ENCODE results near the gene MAK.
"Not testable (repeated sequence)": the region's sequence is repeated elsewhere in the genome, so short reads cannot be mapped to it uniquely, and the experiment has no call there.

The MAK gene

GRCh38 chr6:10854922-10855632 lies 16.7 kb upstream of the MAK start:
- no peak overlapping the region for H3K14ac ChIP-seq (ENCODE audit: low read length)
- no peak for DNase-seq
- H4K91ac ChIP-seq (ENCODE audit: low read depth, low read length): no peak overlapping the region
- H3K4me2 ChIP-seq (ENCODE audit: low read length): no peak overlapping the region
- H3K79me2 ChIP-seq (ENCODE audit: control insufficient read depth, insufficient read depth, low read length, poor library complexity): no peaks in the 10 kb centered on the region
- no peaks in the 10 kb centered on the region for H3K79me1 ChIP-seq (ENCODE audit: low read length)
- H3K18ac ChIP-seq (ENCODE audit: low read length): no peak overlapping the region
- no CpG with 5 or more reads among the region's 7 CpGs for WGBS (ENCODE audit: extremely low coverage, insufficient coverage, insufficient read length)
- no peak overlapping the region for H2AFZ ChIP-seq (ENCODE audit: insufficient read depth, low read length, poor library complexity)
- no peak overlapping the region for H2BK12ac ChIP-seq (ENCODE audit: low read length)
- peaks cover 0 to 3% of the 10 kb centered on the region in 2 experiments for H3K4me1 ChIP-seq (ENCODE audit: control insufficient read depth in 1 of 2, insufficient read depth in 2 of 2, low read length in 2 of 2)
- no peak overlapping the region for H3K9ac ChIP-seq (ENCODE audit: low read length)
- H2AK5ac ChIP-seq (ENCODE audit: low read length): no peak overlapping the region
- H3K27me3 ChIP-seq (ENCODE audit: insufficient read depth, low read length): no peaks in the 10 kb centered on the region
- H2BK120ac ChIP-seq (ENCODE audit: insufficient read depth, low read length, poor library complexity): no peak overlapping the region
- no peak overlapping the region for H3K4me3 ChIP-seq (ENCODE audit: low read depth, low read length)
- H2BK5ac ChIP-seq (ENCODE audit: low read depth, low read length, poor library complexity): no peak overlapping the region
- H3K4ac ChIP-seq (ENCODE audit: low read depth, low read length): no peak overlapping the region
- peaks cover 4% of the 10 kb centered on the region for H3K9me3 ChIP-seq (ENCODE audit: insufficient read depth, low read depth, low read length)
- H4K12ac ChIP-seq (ENCODE audit: low read depth, low read length): no peak overlapping the region
- no peak overlapping the region for H4K8ac ChIP-seq (ENCODE audit: low read depth, low read length)
- H3K27ac ChIP-seq (ENCODE audit: low read depth, low read length): no peak overlapping the region
- no peaks in the 10 kb centered on the region for H3K36me3 ChIP-seq (ENCODE audit: control insufficient read depth in 1 of 2, insufficient read depth in 2 of 2, low read length in 2 of 2)
- no peak overlapping the region for H3K23ac ChIP-seq (ENCODE audit: low read length)

- not testable (repeated sequence) for H3K9me3 ChIP-seq (ENCODE audit: insufficient read depth, low read depth, low read length); H3K36me3 ChIP-seq (ENCODE audit: control insufficient read depth in 1 of 2, insufficient read depth in 2 of 2, low read length in 2 of 2); H3K4me1 ChIP-seq (ENCODE audit: control insufficient read depth in 1 of 2, insufficient read depth in 2 of 2, low read length in 2 of 2); H2AFZ ChIP-seq (ENCODE audit: insufficient read depth, low read length, poor library complexity); H2BK120ac ChIP-seq (ENCODE audit: insufficient read depth, low read length, poor library complexity); H3K4me3 ChIP-seq (ENCODE audit: low read depth, low read length); H4K12ac ChIP-seq (ENCODE audit: low read depth, low read length); H3K4ac ChIP-seq (ENCODE audit: low read depth, low read length); DNase-seq; H4K91ac ChIP-seq (ENCODE audit: low read depth, low read length); H3K27me3 ChIP-seq (ENCODE audit: insufficient read depth, low read length); H3K9ac ChIP-seq (ENCODE audit: low read length); H3K18ac ChIP-seq (ENCODE audit: low read length); H2BK5ac ChIP-seq (ENCODE audit: low read depth, low read length, poor library complexity); H2AK5ac ChIP-seq (ENCODE audit: low read length); H3K27ac ChIP-seq (ENCODE audit: low read depth, low read length); H3K4me2 ChIP-seq (ENCODE audit: low read length); H3K79me2 ChIP-seq (ENCODE audit: control insufficient read depth, insufficient read depth, low read length, poor library complexity); H3K79me1 ChIP-seq (ENCODE audit: low read length); H3K23ac ChIP-seq (ENCODE audit: low read length); H2BK12ac ChIP-seq (ENCODE audit: low read length); H3K14ac ChIP-seq (ENCODE audit: low read length); H4K8ac ChIP-seq (ENCODE audit: low read depth, low read length)
- no CpG with 5 or more reads among the region's 6 CpGs for WGBS (ENCODE audit: extremely low coverage, insufficient coverage, insufficient read length)
Measured at GRCh38 chr6:10853849-10854300, 15.5 kb upstream of the MAK start.

- no CpG with 5 or more reads among the region's 11 CpGs for WGBS (ENCODE audit: extremely low coverage, insufficient coverage, insufficient read length)
- H2BK12ac ChIP-seq (ENCODE audit: low read length): no peak overlapping the region
- no peak overlapping the region for H4K8ac ChIP-seq (ENCODE audit: low read depth, low read length)
- no peak for DNase-seq
- H3K18ac ChIP-seq (ENCODE audit: low read length): no peak overlapping the region
- no peak overlapping the region for H3K23ac ChIP-seq (ENCODE audit: low read length)
- no peak overlapping the region for H4K91ac ChIP-seq (ENCODE audit: low read depth, low read length)
- peaks cover 0 to 3% of the 10 kb centered on the region in 2 experiments for H3K4me1 ChIP-seq (ENCODE audit: control insufficient read depth in 1 of 2, insufficient read depth in 2 of 2, low read length in 2 of 2)
- no peak overlapping the region for H2BK120ac ChIP-seq (ENCODE audit: insufficient read depth, low read length, poor library complexity)
- H3K4ac ChIP-seq (ENCODE audit: low read depth, low read length): no peak overlapping the region
- no peak overlapping the region for H2AK5ac ChIP-seq (ENCODE audit: low read length)
- peaks cover 4% of the 10 kb centered on the region for H3K9me3 ChIP-seq (ENCODE audit: insufficient read depth, low read depth, low read length)
- no peaks in the 10 kb centered on the region for H3K79me1 ChIP-seq (ENCODE audit: low read length)
- H4K12ac ChIP-seq (ENCODE audit: low read depth, low read length): no peak overlapping the region
- no peak overlapping the region for H3K4me3 ChIP-seq (ENCODE audit: low read depth, low read length)
- no peak overlapping the region for H3K4me2 ChIP-seq (ENCODE audit: low read length)
- no peaks in the 10 kb centered on the region for H3K27me3 ChIP-seq (ENCODE audit: insufficient read depth, low read length)
- no peak overlapping the region for H3K9ac ChIP-seq (ENCODE audit: low read length)
- H2BK5ac ChIP-seq (ENCODE audit: low read depth, low read length, poor library complexity): no peak overlapping the region
- H3K79me2 ChIP-seq (ENCODE audit: control insufficient read depth, insufficient read depth, low read length, poor library complexity): no peaks in the 10 kb centered on the region
- no peak overlapping the region for H3K14ac ChIP-seq (ENCODE audit: low read length)
- no peak overlapping the region for H3K27ac ChIP-seq (ENCODE audit: low read depth, low read length)
- no peak overlapping the region for H2AFZ ChIP-seq (ENCODE audit: insufficient read depth, low read length, poor library complexity)
- no peaks in the 10 kb centered on the region for H3K36me3 ChIP-seq (ENCODE audit: control insufficient read depth in 1 of 2, insufficient read depth in 2 of 2, low read length in 2 of 2)
Measured at GRCh38 chr6:10852361-10852960, 14.1 kb upstream of the MAK start.

GRCh38 chr6:10850728-10851127 lies 12.4 kb upstream of the MAK start:
- no peak for DNase-seq
- Histone ChIP-seq H3K4me2 (ENCODE audit: low read length) (no peak overlapping the region), H2AK5ac (ENCODE audit: low read length) (no peak overlapping the region), H4K91ac (ENCODE audit: low read depth, low read length) (no peak overlapping the region), H3K27me3 (ENCODE audit: insufficient read depth, low read length) (no peaks in the 10 kb centered on the region), H4K12ac (ENCODE audit: low read depth, low read length) (no peak overlapping the region), H3K23ac (ENCODE audit: low read length) (peak overlapping the region; percentile 40), H3K79me2 (ENCODE audit: control insufficient read depth, insufficient read depth, low read length, poor library complexity) (no peaks in the 10 kb centered on the region), H3K4ac (ENCODE audit: low read depth, low read length) (no peak overlapping the region), H2BK12ac (ENCODE audit: low read length) (no peak overlapping the region), H3K18ac (ENCODE audit: low read length) (no peak overlapping the region), H3K9me3 (ENCODE audit: insufficient read depth, low read depth, low read length) (peaks cover 4% of the 10 kb centered on the region), H2BK5ac (ENCODE audit: low read depth, low read length, poor library complexity) (no peak overlapping the region), H3K4me1 (ENCODE audit: control insufficient read depth in 1 of 2, insufficient read depth in 2 of 2, low read length in 2 of 2) (peaks cover 0 to 3% of the 10 kb centered on the region in 2 experiments), H3K4me3 (ENCODE audit: low read depth, low read length) (no peak overlapping the region), H3K27ac (ENCODE audit: low read depth, low read length) (no peak overlapping the region), H4K8ac (ENCODE audit: low read depth, low read length) (no peak overlapping the region), H3K79me1 (ENCODE audit: low read length) (no peaks in the 10 kb centered on the region), H3K36me3 (ENCODE audit: control insufficient read depth in 1 of 2, insufficient read depth in 2 of 2, low read length in 2 of 2) (no peaks in the 10 kb centered on the region), H3K14ac (ENCODE audit: low read length) (no peak overlapping the region), H2BK120ac (ENCODE audit: insufficient read depth, low read length, poor library complexity) (no peak overlapping the region), H2AFZ (ENCODE audit: insufficient read depth, low read length, poor library complexity) (no peak overlapping the region), H3K9ac (ENCODE audit: low read length) (no peak overlapping the region)
- no CpG with 5 or more reads among the region's 7 CpGs for WGBS (ENCODE audit: extremely low coverage, insufficient coverage, insufficient read length)

Measured in trophoblast cell (in vitro differentiated cells and primary cell).